HG02938 (cell line): ENCODE results near the gene LRRC74B.
"Not testable (repeated sequence)": the region's sequence is repeated elsewhere in the genome, so short reads cannot be mapped to it uniquely, and the experiment has no call there.

Source experiments
- ATAC-seq: cut with Tn5 transposase; IDR thresholded peaks from one replicate; pipeline ENCODE4 v1.9.1; 2021; ENCODE audit warnings: mild to moderate bottlenecking, moderate library complexity; ENCODE audit not compliant: unreplicated experiment

LRRC74B gene

GRCh38 chr22:21054046-21054713 lies 8.4 kb downstream of the LRRC74B start:
- ATAC-seq: no peak

GRCh38 chr22:21054714-21055563 lies 9.2 kb downstream of the LRRC74B start:
- no peak for ATAC-seq

GRCh38 chr22:21055564-21055834 lies 9.8 kb downstream of the LRRC74B start:
- ATAC-seq: no peak

GRCh38 chr22:21055880-21056319 lies 10.2 kb downstream of the LRRC74B start:
- no peak for ATAC-seq

- not testable (repeated sequence) for ATAC-seq
Observed at GRCh38 chr22:21060363-21060762, 14.6 kb downstream of the LRRC74B start.

- not testable (repeated sequence) for ATAC-seq
Observed at GRCh38 chr22:21061660-21062321, 16.0 kb downstream of the LRRC74B start.

- not testable (repeated sequence) for ATAC-seq
Observed at GRCh38 chr22:21064425-21064824, 18.7 kb downstream of the LRRC74B start.

GRCh38 chr22:21064917-21065864 lies 19.4 kb downstream of the LRRC74B start:
- no peak for ATAC-seq

- no peak for ATAC-seq
Observed at GRCh38 chr22:21067075-21067900, 21.5 kb downstream of the LRRC74B start.

- ATAC-seq: no peak
Observed at GRCh38 chr22:21067901-21068680, 22.3 kb downstream of the LRRC74B start.

GRCh38 chr22:21068681-21069276 lies 23.0 kb downstream of the LRRC74B start:
- ATAC-seq: no peak

- ATAC-seq: no peak
Observed at GRCh38 chr22:21069375-21069774, 23.6 kb downstream of the LRRC74B start.

- no peak for ATAC-seq
Observed at GRCh38 chr22:21070690-21071615, 25.2 kb downstream of the LRRC74B start.

- not testable (repeated sequence) for ATAC-seq
Observed at GRCh38 chr22:21071796-21072195, 26.1 kb downstream of the LRRC74B start.

GRCh38 chr22:21073023-21073422 lies 27.3 kb downstream of the LRRC74B start:
- ATAC-seq: no peak

- no peak for ATAC-seq
Observed at GRCh38 chr22:21073482-21073881, 27.7 kb downstream of the LRRC74B start.

- no peak for ATAC-seq
Observed at GRCh38 chr22:21074102-21074715, 28.5 kb downstream of the LRRC74B start.
